Measurements from ENCODE around the gene ARID3B. TPM values are rescaled to one million over a fixed set of nuclear protein-coding genes. Genes with fewer than 3 reads are reported as not detected.

The ARID3B gene
- total and polyA plus RNA-seq, 2 of the 4 experiments (the other 2 are of a cell fraction) = 2.5 to 5.0 TPM

DNA sequence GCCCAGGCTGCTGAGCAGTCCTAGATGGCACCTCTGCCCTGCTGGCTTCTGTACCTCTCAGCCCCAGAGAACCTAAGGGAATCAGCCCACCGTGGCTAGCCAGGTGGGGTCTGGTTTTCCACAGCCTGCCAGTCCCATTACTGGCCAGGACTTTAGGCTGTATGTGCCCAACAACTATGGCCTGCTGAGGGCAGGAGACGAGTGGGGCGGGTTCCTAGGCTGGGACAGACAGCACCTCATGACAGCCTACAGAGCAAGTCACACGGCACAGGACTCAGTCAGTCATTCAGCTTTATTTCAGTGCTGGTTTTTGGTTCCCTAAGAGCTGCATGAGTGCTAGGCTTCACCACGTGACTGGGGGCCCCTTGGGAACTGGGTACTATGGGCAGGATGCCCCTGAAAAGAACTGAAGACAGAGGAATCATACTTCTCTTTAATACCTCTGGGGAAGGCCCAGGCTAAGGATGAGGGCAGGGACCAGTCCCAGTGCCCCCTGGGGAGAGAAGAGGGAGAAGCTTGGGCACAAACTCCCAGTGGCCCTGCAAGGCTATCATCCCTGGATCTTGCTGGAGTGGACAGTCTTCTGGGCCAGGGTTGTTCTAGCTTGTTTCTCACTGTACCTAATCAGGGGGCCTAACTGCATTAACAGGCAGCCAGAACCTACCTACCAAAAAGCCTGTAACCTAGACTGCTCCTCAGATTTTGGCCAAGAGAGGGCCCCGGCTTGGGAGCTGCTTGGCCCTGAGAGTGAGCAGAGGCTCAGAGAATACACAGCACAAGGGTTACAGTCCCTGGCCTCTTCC, 89.5 kb downstream of the ARID3B start:
- H3K4me2 ChIP-seq (ENCODE audit: low read depth, low read length) = no peak overlapping the region
- H3K23ac ChIP-seq (ENCODE audit: low read depth, low read length) = no peak overlapping the region
- no peak for DNase-seq
- H2BK5ac ChIP-seq (ENCODE audit: low read depth, low read length, poor library complexity, severe bottlenecking) = no peak overlapping the region
- no peaks in the 10 kb centered on the region for H3K9me1 ChIP-seq (ENCODE audit: insufficient read depth, low read length)
- dilution Hi-C loops (cut with HindIII; ENCODE audit: low sequenced_read_pairs, unreplicated experiment) (no loop called here), intact Hi-C loops (cut with micrococcal nuclease) (no loop called here), in situ Hi-C loops (cut with MboI; ENCODE audit: low sequenced_read_pairs) (no loop called here)
- H4K5ac ChIP-seq (ENCODE audit: low read depth, low read length) = no peak overlapping the region
- no peak overlapping the region for H2AFZ ChIP-seq (replicated peaks; ENCODE audit: low read length, poor library complexity)
- H3K4ac ChIP-seq (ENCODE audit: low read depth, low read length) = no peak overlapping the region
- peaks cover 55% of the 10 kb centered on the region for H4K20me1 ChIP-seq (ENCODE audit: insufficient read depth, low read length)
- WGBS, 2 experiments (ENCODE audit: extremely low coverage in 2 of 2, insufficient read length in 1 of 2) = no CpG with 5 or more reads among the region's 6 CpGs
- H3K9ac ChIP-seq (ENCODE audit: low read depth, low read length) = no peak overlapping the region
- no peak overlapping the region for H3K4me3 ChIP-seq (ENCODE audit: insufficient read depth, low read depth, low read length)
- H4K8ac ChIP-seq (ENCODE audit: low read depth in 2 of 2, low read length in 2 of 2) = no peak overlapping the region
- H2BK20ac ChIP-seq (ENCODE audit: low read depth, low read length) = no peak overlapping the region
- ChIA-PET POLR2A (ENCODE audit: unreplicated experiment) (no interaction called here), CTCF (interaction anchor here (0.8 to 1.5 kb wide), 2 partner anchors 9 to 138 kb away, joined by 3 read pairs; no protein-coding TSS in a partner anchor)
- no peak overlapping the region for H2BK15ac ChIP-seq (ENCODE audit: low read depth, low read length)
- no peak for ATAC-seq (ENCODE audit: low read depth)
- BruUV-seq (replicated peaks) = TSS peak; percentile 42
- H2AK5ac ChIP-seq (ENCODE audit: low read depth, low read length) = no peak overlapping the region
- no peaks in the 10 kb centered on the region for H3K9me3 ChIP-seq (ENCODE audit: control insufficient read depth, insufficient read depth, low read length)
- H3K79me1 ChIP-seq (ENCODE audit: low read depth in 1 of 2, low read length in 2 of 2) = peaks cover 0 to 25% of the 10 kb centered on the region in 2 experiments; a peak in 3 of 4 replicates
- H2AK9ac ChIP-seq (replicated peaks; ENCODE audit: low read depth, low read length, poor library complexity) = no peak overlapping the region
- no peak for TF ChIP-seq POLR2A (IDR thresholded peaks at IDR 0.05; ENCODE audit: low read depth, low read length)
- TF ChIP-seq CEBPB (IDR thresholded peaks at IDR 0.05; ENCODE audit: low read depth, low read length) = no peak
- no peak for TF ChIP-seq CHD1 (IDR thresholded peaks at IDR 0.05; ENCODE audit: low read depth, low read length)
- H3K4me1 ChIP-seq (ENCODE audit: control insufficient read depth, insufficient read depth, low read length) = no peaks in the 10 kb centered on the region
- no peak overlapping the region for H2BK120ac ChIP-seq (ENCODE audit: low read depth, low read length)
- H3K27ac ChIP-seq (ENCODE audit: insufficient read depth, low read length) = no peak overlapping the region
- H3K18ac ChIP-seq (ENCODE audit: low read depth, low read length) = no peak overlapping the region
- H3K27me3 ChIP-seq (ENCODE audit: control insufficient read depth, insufficient read depth, low read length) = no peaks in the 10 kb centered on the region
- H4K91ac ChIP-seq (ENCODE audit: insufficient read depth, low read depth, low read length) = no peak overlapping the region
- peaks cover 80% of the 10 kb centered on the region for H3K36me3 ChIP-seq (ENCODE audit: control insufficient read depth, insufficient read depth, low read length)
- H3K14ac ChIP-seq (replicated peaks; ENCODE audit: low read depth, low read length) = no peak overlapping the region
- H3K56ac ChIP-seq (ENCODE audit: extremely low read depth, insufficient read depth, low read length) = no peak overlapping the region

Measured in IMR-90 (cell line).